HL-60 (cell line): ENCODE measurements around the gene IL4R.
A peak's percentile ranks its signal among the peaks of the same experiment; 100 is the strongest.

Experiments used
- CTCF ChIP-seq: IDR thresholded peaks from one replicate; pipeline ENCODE4 v1.5.1; 2011; ENCODE audit warnings: low read length, control low read depth, inconsistent platforms; ENCODE audit not compliant: insufficient read depth
- POLR2AphosphoS5 ChIP-seq: IDR thresholded peaks from 2 replicates; pipeline ENCODE4 v1.6.1; 2012; ENCODE audit warnings: low read depth
- SPI1 ChIP-seq: IDR thresholded peaks from 2 replicates; pipeline ENCODE4 v1.6.1; 2012; ENCODE audit warnings: low read depth, mild to moderate bottlenecking, borderline replicate concordance

GRCh38 chr16:27267037-27267677 lies 46.6 kb upstream of the IL4R start:
- no peak for TF ChIP-seq POLR2AphosphoS5
- no peak for TF ChIP-seq CTCF
- TF ChIP-seq SPI1 = peak; percentile 82; the same call in 1 of the 2 replicates
